HG02973 (cell line): Measurements from ENCODE around the gene NDST1.

Experiments used
- ATAC-seq: cut with Tn5 transposase; IDR thresholded peaks from one replicate; pipeline ENCODE4 v1.9.1; 2021; ENCODE audit warnings: moderate library complexity; ENCODE audit not compliant: unreplicated experiment

Gene NDST1

DNA sequence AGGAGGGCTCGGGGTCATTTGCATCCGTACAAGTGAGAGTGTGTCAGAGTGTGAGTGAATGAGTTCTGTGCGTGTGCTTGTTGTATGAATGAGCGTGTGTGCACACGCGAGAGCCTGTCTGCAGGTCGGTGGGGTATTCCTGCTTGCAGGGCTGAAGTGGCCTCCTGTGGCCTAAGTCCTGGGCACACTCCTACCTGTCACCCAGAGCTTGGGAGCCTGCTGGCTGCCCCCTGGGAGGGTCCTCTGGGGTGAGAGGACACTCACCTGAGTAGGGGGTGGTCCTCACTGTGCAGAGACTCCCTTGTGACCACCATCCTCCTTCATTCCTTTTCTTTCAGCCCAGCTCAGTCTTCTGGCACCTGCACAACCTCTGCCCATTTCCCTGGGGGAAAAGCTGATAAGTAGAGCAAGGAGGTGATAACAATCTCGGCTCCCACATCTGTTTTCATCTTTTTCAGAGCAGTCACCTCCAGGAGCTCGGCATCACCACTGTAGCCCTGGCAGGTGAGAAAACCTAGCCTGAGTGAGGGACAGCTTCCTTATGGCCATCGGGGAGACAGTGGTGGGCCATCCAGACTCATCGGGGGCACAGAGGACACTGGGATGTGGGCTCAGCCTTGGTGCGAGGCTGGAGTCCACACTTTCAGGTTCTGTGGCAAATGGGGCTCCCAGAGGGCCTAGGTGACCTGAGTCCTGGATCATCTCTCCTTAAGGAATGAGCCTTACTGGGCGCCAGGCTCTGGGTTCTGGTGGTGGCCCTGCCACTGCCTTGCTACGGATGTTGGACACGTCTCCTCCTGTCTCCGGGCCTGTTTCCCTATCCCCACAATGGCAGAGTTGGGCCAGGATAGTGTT is 93.8 kb downstream of the NDST1 start:
- ATAC-seq = no peak

DNA sequence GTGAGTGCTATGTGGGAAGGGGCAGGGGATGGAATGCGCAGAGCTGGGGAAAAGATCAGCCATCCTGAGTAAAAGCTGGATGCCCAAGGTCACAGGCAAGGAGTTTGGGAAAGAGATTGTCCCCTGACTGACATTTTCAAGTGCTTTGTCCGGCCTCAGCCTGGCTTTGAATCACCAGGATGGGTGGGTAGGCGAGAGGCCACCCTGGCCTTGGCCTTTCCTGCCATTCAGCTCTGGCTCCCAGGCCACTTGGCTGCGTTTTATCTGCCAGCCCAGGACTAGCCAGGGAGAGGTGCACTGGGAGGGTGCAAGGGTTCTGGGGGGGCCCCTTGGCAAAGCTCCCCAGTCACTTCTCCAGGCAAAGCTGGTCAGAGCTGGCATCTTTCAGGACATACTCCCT is 95.1 kb downstream of the NDST1 start:
- ATAC-seq = no peak

DNA sequence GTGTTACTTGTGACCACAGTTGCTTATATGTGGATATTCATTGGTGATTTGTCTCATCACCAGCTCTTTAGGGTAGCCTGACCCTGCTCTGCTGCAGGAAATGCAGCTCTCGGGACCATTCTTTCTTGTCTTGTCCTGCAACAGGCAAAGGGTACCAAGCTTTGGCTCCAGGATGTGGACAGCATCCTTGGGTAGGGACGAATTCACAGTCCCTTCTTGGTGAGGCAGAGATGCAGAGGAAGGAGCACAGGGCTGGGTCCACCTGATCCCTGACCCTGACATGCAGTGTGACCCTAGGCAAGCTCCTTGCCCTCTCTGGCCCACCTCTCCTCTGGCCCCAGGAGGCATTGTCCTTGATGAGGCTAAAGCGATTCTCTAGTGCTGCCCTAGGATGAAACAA is 95.6 kb downstream of the NDST1 start:
- ATAC-seq = no peak

DNA sequence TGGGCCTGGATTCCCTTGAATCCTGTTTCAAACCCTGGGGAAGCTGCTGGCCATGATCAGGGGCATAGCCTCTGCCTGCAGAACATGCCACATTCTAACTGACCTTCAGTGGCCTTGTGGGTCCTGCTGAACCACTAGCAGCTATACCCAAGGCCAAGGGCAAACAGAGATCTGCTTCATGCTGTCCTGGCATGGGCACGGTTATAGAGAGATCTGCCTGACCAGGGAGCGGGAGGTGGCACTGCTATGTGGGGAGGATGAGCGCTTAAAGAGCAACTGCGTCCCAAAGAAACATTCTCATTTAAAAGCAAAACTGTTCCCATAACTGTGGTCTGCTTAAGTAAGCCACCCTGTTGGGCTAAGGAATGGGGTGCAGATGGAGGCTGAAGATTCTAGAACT is 96.1 kb downstream of the NDST1 start:
- no peak for ATAC-seq

- ATAC-seq = no peak
These were observed 97.0 kb downstream of the NDST1 start for GRCh38 chr5:150604894-150605440.

GRCh38 chr5:150605546-150605945 is 97.6 kb downstream of the NDST1 start:
- no peak for ATAC-seq

DNA sequence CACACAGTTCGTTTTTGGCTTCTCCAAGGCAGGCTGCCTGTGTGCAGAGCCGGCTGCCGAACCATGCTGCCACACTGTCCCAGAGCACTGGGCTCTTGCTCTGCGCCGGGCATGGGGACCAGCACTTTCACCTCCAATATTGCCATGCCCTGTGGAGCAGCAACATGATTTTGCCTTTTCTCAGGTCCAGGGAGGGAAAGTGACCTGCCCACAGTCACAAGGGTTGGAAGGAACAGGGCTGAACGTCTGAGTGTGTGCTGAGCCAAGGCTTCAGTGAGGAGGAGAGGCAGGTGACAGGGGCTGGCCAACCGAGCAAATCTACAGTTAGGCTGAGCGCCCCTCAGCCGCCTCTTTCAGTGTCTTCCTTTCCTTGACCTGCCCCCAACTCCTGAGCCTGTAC is 98.5 kb downstream of the NDST1 start:
- ATAC-seq = no peak

DNA sequence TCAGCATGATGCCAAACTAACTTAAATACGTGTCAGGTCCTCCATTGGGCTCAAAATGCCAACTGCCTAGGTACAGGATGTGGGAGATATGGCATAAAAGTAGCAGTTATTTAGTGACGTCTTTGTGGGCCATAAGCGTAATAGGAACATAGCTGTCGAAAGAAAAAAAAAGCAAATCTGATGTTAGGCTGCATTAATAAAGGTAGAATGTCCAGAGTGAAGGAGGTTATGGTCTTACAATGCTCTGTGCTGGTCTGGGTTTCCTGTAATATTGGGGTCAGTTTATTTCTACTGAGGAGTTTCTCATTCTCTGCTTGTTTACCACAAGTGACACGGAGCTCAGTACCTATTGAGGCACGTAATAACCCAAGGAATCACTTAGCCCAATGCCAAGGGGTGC is 99.2 kb downstream of the NDST1 start:
- no peak for ATAC-seq
